NCI-H82 (cell line): Measurements from ENCODE around the gene ARHGEF7.
"Not testable (repeated sequence)": the region's sequence is repeated elsewhere in the genome, so short reads cannot be mapped to it uniquely, and the experiment has no call there.

Source experiments
- DNase-seq: peaks from one replicate; lab custom pipeline; 2025; lab: John Stamatoyannopoulos, UW

The ARHGEF7 gene

GRCh38 chr13:111115061-111115964, at the start of gene ARHGEF7:
ARHGEF7 (plus strand) TSS chr13:111115310; CDS start chr13:111115527, 217 bp downstream.
- DNase-seq, result no peak

GRCh38 chr13:111065698-111066097, 49.4 kb upstream of the ARHGEF7 start:
- DNase-seq, result no peak

GRCh38 chr13:111066544-111066943, 48.6 kb upstream of the ARHGEF7 start:
- DNase-seq, result no peak

- DNase-seq, result no peak
These were observed 47.1 kb upstream of the ARHGEF7 start for GRCh38 chr13:111068009-111068350.

GRCh38 chr13:111071120-111071519, 44.0 kb upstream of the ARHGEF7 start:
- DNase-seq, result not testable (repeated sequence)

- DNase-seq, result not testable (repeated sequence)
These were observed 43.6 kb upstream of the ARHGEF7 start for GRCh38 chr13:111071526-111071925.

GRCh38 chr13:111074826-111075225, 40.3 kb upstream of the ARHGEF7 start:
- DNase-seq, result no peak

- no peak for DNase-seq
These were observed 38.7 kb upstream of the ARHGEF7 start for GRCh38 chr13:111076155-111077013.

GRCh38 chr13:111079375-111079774, 35.7 kb upstream of the ARHGEF7 start:
- no peak for DNase-seq

GRCh38 chr13:111080642-111081041, 34.5 kb upstream of the ARHGEF7 start:
- DNase-seq, result no peak

- DNase-seq, result no peak
These were observed 32.9 kb upstream of the ARHGEF7 start for GRCh38 chr13:111082240-111082639.

GRCh38 chr13:111082769-111083168, 32.3 kb upstream of the ARHGEF7 start:
- not testable (repeated sequence) for DNase-seq

GRCh38 chr13:111083693-111084092, 31.4 kb upstream of the ARHGEF7 start:
- not testable (repeated sequence) for DNase-seq

GRCh38 chr13:111090169-111090568, 24.9 kb upstream of the ARHGEF7 start:
- DNase-seq, result no peak

GRCh38 chr13:111092685-111093084, 22.4 kb upstream of the ARHGEF7 start:
- no peak for DNase-seq

GRCh38 chr13:111093136-111093535, 22.0 kb upstream of the ARHGEF7 start:
- DNase-seq, result no peak

GRCh38 chr13:111093634-111094033, 21.5 kb upstream of the ARHGEF7 start:
- no peak for DNase-seq

- DNase-seq, result peak; percentile 23
These were observed 19.9 kb upstream of the ARHGEF7 start for GRCh38 chr13:111095031-111095840.

GRCh38 chr13:111095911-111096501, 19.1 kb upstream of the ARHGEF7 start:
- no peak for DNase-seq

- DNase-seq, result no peak
These were observed 15.8 kb upstream of the ARHGEF7 start for GRCh38 chr13:111099290-111099689.

GRCh38 chr13:111110054-111110453, 5.1 kb upstream of the ARHGEF7 start:
- DNase-seq, result no peak
